ENCODE results near the gene HEXD. TPM values are rescaled to one million over a fixed set of nuclear protein-coding genes. Genes with fewer than 3 reads are reported as not detected.
"Not testable (repeated sequence)": the region's sequence is repeated elsewhere in the genome, so short reads cannot be mapped to it uniquely, and the experiment has no call there.

Gene HEXD
- total and polyA plus RNA-seq, 12 donors, result 8.9 to 292 (median 43.8) TPM

DNA sequence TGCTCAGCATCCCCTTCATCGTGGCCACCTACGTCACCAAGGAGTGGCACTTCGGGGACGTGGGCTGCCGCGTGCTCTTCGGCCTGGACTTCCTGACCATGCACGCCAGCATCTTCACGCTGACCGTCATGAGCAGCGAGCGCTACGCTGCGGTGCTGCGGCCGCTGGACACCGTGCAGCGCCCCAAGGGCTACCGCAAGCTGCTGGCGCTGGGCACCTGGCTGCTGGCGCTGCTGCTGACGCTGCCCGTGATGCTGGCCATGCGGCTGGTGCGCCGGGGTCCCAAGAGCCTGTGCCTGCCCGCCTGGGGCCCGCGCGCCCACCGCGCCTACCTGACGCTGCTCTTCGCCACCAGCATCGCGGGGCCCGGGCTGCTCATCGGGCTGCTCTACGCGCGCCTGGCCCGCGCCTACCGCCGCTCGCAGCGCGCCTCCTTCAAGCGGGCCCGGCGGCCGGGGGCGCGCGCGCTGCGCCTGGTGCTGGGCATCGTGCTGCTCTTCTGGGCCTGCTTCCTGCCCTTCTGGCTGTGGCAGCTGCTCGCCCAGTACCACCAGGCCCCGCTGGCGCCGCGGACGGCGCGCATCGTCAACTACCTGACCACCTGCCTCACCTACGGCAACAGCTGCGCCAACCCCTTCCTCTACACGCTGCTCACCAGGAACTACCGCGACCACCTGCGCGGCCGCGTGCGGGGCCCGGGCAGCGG, 43.4 kb upstream of the HEXD start:
- no peaks in the 10 kb centered on the region for H3K36me3 ChIP-seq (replicated peaks in 1 of 2)
- no peak overlapping the region for H3K4me3 ChIP-seq
- whole genome bisulfite sequencing, 4 donors, result 27 to 100% (median 54%) methylated on average over 2 to 79 of the region's 79 CpGs
- TF ChIP-seq POLR2A (IDR thresholded peaks at IDR 0.05), result no peak
- TF ChIP-seq, protein P1, sequence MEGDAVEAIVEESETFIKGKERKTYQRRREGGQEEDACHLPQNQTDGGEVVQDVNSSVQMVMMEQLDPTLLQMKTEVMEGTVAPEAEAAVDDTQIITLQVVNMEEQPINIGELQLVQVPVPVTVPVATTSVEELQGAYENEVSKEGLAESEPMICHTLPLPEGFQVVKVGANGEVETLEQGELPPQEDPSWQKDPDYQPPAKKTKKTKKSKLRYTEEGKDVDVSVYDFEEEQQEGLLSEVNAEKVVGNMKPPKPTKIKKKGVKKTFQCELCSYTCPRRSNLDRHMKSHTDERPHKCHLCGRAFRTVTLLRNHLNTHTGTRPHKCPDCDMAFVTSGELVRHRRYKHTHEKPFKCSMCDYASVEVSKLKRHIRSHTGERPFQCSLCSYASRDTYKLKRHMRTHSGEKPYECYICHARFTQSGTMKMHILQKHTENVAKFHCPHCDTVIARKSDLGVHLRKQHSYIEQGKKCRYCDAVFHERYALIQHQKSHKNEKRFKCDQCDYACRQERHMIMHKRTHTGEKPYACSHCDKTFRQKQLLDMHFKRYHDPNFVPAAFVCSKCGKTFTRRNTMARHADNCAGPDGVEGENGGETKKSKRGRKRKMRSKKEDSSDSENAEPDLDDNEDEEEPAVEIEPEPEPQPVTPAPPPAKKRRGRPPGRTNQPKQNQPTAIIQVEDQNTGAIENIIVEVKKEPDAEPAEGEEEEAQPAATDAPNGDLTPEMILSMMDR (IDR thresholded peaks at IDR 0.05), result no peak
- intact Hi-C loops (cut with DNase I), result no loop called here
- no peaks in the 10 kb centered on the region for H3K9me3 ChIP-seq (replicated peaks in 1 of 3)
- no peak for DNase-seq
- peaks cover 64% of the 10 kb centered on the region for H3K27me3 ChIP-seq
- H3K4me1 ChIP-seq (replicated peaks in 1 of 2), result peaks cover 0 to 13% of the 10 kb centered on the region in 2 donors
- H3K27ac ChIP-seq, result no peak overlapping the region

DNA sequence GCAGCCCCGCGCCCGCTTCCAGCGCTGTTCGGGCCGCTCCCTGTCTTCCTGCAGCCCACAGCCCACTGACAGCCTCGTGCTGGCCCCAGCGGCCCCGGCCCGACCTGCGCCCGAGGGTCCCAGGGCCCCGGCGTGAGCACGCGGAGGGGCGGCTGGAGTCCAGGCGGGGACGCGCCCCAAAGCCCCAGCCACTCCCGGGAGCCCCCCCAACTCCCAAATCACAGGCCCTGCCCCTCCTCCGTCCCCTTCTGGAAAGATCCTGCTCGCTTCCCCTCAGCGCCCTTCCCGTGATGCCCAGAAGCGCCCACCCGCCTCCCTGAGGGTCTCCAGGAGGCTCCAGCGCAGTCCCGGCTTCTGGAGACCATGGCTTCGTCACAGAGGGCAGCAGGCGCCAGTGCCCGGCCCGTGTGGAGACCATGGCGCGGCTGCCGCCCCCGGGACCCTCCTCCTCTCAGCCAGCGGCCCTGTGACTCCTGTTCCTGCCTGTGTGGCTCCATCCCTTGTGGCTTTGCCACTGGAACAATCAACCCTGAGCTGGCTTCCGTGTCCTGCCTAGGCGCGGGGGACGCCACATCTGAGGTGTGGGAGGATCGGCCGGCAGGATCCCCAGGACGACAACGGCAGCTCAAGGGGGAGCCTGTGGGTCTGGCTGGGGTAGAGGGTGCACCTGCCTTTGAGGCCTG, 42.6 kb upstream of the HEXD start:
- TF ChIP-seq, protein P1 (IDR thresholded peaks at IDR 0.05), result no peak
- TF ChIP-seq POLR2A (IDR thresholded peaks at IDR 0.05), result no peak
- WGBS, 4 donors, result 53 to 76% (median 59%) methylated on average over 12 to 46 of the region's 46 CpGs
- H3K27ac ChIP-seq, result no peak overlapping the region
- H3K4me3 ChIP-seq, result no peak overlapping the region
- H3K36me3 ChIP-seq (replicated peaks in 1 of 2), result no peaks in the 10 kb centered on the region
- intact Hi-C loops (cut with DNase I), result no loop called here
- H3K27me3 ChIP-seq, result peaks cover 63% of the 10 kb centered on the region
- H3K9me3 ChIP-seq (replicated peaks in 1 of 3), result no peaks in the 10 kb centered on the region
- no peak for DNase-seq
- peaks cover 0 to 10% of the 10 kb centered on the region in 2 donors for H3K4me1 ChIP-seq (replicated peaks in 1 of 2)

DNA sequence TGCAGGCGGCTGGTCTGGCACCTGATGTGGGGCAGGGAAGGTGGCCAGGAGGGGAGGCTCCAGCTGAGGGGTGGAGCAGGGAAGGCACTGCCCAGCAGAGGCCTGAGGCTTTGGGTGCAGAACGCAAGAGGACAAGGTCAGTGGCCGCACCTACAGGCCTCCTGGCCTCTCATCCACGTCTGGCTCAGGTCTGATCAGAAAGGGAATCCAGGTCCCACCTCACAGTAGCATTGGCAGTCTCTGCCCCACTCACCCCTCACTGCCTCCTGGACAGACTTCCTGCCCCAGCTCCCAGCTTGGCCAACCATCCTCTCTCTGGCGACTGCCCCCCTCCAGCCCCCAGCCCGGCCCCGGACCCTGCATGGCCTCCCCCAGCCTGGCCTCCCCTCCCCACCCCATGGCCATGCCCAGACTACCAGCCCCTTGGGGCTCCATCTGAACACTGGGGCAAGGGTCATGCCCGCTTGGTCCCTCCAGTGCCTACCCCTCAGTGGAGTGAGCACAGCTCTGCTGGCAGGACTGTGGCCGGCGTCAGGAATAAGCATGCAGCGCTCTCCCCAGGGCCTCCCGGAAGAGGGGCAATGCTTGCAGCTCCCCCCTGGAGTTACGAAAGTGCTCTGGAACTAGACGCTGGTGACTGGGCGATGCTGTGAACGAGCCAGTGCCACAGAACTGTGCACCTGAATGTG, 42.0 kb upstream of the HEXD start:
- Histone ChIP-seq H3K4me1 (replicated peaks in 1 of 2) (peaks cover 0 to 3% of the 10 kb centered on the region in 2 donors), H3K27ac (no peak overlapping the region), H3K4me3 (no peak overlapping the region), H3K27me3 (peaks cover 59% of the 10 kb centered on the region), H3K36me3 (replicated peaks in 1 of 2) (no peaks in the 10 kb centered on the region), H3K9me3 (replicated peaks in 1 of 3) (no peaks in the 10 kb centered on the region)
- 61 to 76% (median 65%) methylated on average over 6 to 16 of the region's 16 CpGs; no CpG with 5 or more reads in 1 of the 4 donors for WGBS, 4 donors
- TF ChIP-seq, protein P1 (IDR thresholded peaks at IDR 0.05), result no peak
- TF ChIP-seq POLR2A (IDR thresholded peaks at IDR 0.05), result no peak
- DNase-seq, result no peak
- intact Hi-C loops (cut with DNase I), result no loop called here

DNA sequence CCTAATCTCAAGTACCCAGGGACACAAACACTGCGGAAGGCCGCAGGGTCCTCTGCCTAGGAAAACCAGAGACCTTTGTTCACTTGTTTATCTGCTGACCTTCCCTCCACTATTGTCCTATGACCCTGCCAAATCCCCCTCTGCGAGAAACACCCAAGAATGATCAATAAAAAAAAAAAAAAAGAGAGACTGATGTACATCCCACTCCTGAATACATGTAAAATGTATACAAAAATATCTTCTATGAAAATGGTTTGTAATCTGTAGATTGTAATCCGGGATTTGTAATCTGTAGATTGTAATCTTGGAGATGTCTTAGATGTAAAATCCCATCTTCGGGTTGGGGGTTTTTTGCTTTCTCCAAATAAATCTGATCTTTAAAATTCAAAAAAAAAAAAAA, 40.9 kb upstream of the HEXD start:
- H3K9me3 ChIP-seq (replicated peaks in 1 of 3); DNase-seq; H3K36me3 ChIP-seq (replicated peaks in 1 of 2); H3K4me1 ChIP-seq (replicated peaks in 1 of 2); H3K27ac ChIP-seq; H3K4me3 ChIP-seq; intact Hi-C loops (cut with DNase I): not testable (repeated sequence)
- peaks cover 48% of the 10 kb centered on the region for H3K27me3 ChIP-seq
- WGBS, 4 donors, result 29 to 77% (median 47%) methylated on average over 2 to 3 of the region's 5 CpGs
